CD4-positive, alpha-beta T cell treated with Interleukin-2 at 100 ng/mL for 4 hours (primary cell): ENCODE results near the gene KXD1.
A peak's percentile ranks its signal among the peaks of the same experiment; 100 is the strongest.
"Not testable (repeated sequence)": the region's sequence is repeated elsewhere in the genome, so short reads cannot be mapped to it uniquely, and the experiment has no call there.

ENCODE experiments used
- DNase-seq: peaks from one replicate; pipeline ENCODE4 v3.0.0-alpha.2; 2020; ENCODE audit warnings: low spot score

KXD1 gene

GRCh38 chr19:18580311-18580710 is 22.6 kb downstream of the KXD1 start:
- no peak for DNase-seq

DNA sequence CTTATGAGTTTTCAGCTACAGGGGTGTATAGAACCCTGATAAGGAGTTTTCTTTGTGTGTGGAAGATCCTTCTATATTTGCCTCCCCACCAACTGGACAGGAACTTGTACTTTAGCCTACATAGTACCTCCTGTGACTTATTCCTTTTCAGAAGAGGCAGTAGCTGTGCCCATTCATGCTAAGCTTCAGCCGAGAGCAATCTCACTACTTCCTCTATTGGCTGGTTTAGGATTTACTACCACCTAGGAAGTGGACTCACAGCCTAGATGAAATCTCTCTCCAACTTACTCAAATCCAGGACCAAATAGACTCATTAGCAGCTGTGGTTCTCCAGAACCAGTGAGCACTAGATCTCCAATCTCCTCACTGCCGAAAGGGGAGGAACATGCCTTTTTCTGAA is 28.6 kb downstream of the KXD1 start:
- no peak for DNase-seq

GRCh38 chr19:18587561-18587960 is 29.9 kb downstream of the KXD1 start:
- no peak for DNase-seq

- no peak for DNase-seq
These were observed 30.4 kb downstream of the KXD1 start for GRCh38 chr19:18587962-18588610.

GRCh38 chr19:18588611-18589379 is 31.1 kb downstream of the KXD1 start, which contains the start of gene REX1BD:
TSS of gene REX1BD (plus strand) at chr19:18588798. CDS start at chr19:18588802, 4 bp downstream.
- DNase-seq = peak; percentile 91

GRCh38 chr19:18589380-18590272 is 32.0 kb downstream of the KXD1 start:
- peak; percentile 68 for DNase-seq

- no peak for DNase-seq
These were observed 32.9 kb downstream of the KXD1 start for GRCh38 chr19:18590273-18591272.

DNA sequence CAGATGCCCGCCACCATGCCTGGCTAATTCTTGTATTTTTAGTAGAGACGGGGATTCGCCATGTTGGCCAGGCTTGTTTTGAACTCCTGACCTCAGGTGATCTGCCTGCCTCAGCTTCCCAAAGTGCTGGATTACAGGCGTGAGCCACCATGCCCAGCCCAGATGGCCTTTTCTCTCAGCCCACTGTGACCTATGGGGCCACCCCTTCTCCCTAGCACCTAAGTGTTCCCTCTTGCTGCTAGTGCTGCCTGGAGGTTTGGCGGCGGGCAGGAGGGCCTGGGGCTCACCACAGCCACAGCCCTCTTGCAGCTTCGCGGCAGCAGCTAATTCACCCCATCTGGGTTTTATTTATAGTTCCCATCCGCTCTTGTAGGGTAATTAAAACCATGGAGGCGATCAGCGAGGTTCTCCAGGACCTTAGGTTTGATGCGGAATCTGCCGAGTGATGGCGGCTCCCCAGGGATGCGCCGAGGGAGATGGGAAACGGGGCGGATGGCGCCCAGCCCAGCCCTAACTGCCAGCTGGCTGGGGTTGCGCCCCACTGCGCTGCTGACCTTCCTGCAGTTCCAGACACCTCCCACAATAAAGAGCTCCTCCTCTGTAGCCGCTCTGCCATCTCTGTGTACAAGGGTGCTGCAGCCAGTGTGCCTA is 34.2 kb downstream of the KXD1 start:
- no peak for DNase-seq

GRCh38 chr19:18592732-18593131 is 35.1 kb downstream of the KXD1 start:
- DNase-seq = not testable (repeated sequence)

DNA sequence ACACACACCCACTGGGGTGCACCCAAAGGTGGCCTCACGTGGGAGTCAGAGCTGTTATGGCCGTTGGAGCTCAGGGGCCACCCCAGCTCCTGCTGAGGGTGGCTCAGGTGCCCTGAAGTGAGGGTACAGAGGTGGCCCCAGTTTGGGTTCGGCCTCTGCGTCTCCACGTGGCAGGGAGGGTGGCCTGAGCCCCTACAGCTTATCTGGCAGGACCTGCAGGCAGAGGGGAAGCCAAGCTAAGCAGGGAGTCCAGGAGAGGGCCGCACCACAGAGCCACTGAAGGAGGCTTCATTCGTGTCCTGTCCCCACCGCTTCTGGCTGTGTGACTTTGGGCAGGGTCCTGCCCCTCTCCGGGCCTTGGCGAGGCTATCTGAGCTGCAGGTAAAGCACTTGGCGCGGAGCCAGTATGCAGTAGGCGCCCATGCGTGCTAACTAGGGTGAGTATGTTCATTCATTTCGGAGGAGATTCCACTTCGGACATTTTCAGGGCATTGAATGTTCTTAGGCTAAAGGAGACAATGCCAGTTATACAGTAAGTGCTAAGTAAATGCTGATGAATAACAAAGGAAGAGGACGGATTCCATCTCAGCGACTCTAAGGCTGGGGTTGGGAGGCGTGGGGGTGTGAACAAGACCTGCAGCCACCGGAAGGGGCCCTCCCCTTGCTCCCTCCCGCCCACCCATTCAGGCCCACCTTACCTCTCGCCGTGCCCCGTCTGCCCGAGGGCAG is 35.9 kb downstream of the KXD1 start:
- DNase-seq = no peak

- peak; percentile 72 for DNase-seq
These were observed 36.6 kb downstream of the KXD1 start for GRCh38 chr19:18594096-18594823.

DNA sequence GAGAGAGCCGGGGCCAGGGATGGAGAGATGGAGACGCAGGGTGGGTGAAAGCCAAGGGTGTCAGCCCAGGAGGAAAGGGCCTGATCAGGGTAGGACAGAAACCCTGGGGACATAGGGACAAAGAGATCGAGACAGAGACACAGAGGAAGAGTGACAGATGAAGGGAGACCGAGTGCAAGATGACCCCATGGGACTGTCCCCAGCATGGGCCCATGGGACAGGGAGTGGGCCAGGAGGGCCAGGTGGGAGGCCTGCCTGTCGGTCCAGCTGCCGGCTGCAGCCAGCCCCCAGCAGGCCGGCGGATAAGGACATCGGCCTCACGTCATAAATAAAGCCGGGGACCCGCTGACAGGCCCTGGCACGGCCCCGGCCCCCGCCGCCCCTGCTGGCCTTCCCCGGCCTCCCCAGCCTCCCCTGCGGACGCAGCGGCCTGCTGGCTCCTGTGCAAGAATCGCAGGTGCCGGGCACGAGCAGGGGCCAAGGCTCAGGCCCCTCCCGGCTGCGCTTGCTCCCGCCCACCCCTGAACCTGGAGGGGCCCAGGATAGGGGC is 37.2 kb downstream of the KXD1 start:
- no peak for DNase-seq

- no peak for DNase-seq
These were observed 37.8 kb downstream of the KXD1 start for GRCh38 chr19:18595475-18595874.

GRCh38 chr19:18596752-18597157 is 39.1 kb downstream of the KXD1 start:
- no peak for DNase-seq

DNA sequence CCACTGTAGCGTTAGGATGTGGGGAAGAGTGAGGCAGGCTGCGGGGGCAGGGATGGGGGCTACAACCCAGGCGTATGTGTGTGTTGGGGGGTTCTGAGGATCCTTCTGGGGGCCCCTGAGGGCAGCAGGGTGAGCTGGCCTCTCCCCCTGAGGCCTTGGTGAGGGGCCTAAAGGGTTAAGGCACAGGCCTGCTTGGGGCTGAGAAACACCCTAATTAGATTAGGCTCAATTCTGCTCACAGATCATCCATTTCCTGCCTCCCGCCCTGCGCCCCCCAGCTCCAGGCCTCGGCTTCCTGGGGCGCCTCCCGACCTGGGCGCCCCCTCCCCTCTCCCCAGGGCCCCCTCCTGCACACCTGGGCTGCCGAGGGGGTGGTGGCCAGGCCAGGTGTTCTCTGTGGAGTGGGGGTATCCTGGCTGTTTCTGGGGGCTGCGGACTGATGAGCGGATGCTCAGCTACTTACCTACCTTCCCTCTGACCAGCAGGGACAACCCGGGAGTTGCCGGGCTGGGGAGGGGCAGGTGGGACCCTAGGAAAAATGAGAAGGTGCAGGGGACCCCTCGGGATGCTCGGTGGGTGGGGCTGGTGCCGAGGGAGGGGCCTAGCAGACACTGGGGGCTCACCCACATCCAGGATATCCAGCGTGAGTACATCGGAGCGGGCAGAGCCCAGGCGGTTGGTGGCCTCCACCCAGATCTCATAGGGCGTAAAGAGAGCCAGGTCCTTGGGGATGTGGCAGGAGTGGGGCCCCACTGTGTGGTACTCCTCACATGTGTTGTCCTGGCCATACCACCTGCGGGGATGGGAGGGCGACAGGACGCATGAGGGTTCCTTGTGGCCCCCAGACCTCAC is 40.4 kb downstream of the KXD1 start:
- DNase-seq = no peak

DNA sequence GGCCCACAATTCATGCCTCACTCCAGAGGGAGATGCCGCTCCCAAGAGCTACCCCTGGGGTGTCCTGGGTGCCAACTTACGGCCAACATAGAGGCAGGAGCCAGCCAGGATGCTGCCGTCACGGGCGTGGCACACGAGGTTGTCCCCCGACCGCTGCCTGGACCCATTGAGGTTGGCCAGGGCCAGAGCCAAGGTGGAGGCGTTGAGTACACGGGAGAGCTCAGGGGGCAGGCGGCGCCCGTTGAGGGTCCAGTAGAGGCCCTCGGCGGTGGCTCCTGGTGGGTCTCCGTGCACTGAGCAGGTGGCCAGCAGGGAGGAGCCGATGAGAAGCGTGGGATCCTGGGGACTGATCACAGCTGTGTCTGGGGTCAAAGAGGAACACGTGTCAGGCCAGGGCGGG is 41.8 kb downstream of the KXD1 start:
- DNase-seq = no peak

DNA sequence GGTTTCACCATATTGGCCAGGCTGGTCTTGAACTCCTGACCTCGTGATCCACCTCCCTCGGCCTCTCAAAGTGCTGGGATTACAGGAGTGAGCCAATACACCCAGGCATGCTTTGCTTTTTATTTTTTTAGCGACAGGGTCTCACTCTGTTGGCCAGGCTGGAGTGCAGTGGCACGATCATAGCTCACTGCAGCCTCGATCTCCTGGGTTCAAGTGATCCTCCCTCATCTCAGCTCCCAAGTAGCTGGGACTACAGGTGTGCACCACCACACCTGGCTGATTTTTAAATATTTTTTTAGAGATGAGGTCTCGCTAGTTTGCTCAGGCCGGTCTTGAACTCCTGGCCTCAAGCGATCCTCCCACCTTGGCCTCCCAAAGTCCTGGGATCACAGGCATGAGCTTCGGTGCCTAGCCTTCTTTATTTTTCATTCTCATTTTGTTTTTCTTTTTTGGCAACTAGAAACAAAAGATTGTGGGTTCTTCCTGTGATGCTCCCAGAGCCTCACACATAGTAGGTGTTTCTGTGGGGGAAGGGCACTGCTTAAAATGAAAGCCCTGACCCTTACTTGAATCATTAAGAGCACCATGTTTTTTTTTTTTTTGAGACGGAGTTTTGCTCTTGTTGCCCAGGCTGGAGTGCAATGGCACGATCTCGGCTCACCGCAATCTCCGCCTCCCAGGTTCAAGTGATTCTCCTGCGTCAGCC is 43.2 kb downstream of the KXD1 start:
- DNase-seq = not testable (repeated sequence)
